ENCODE measurements around the gene GPC5. TPM values are rescaled to one million over a fixed set of nuclear protein-coding genes. Genes with fewer than 3 reads are reported as not detected.
"Not testable (repeated sequence)": the region's sequence is repeated elsewhere in the genome, so short reads cannot be mapped to it uniquely, and the experiment has no call there.

GPC5 gene
- total and polyA plus RNA-seq, 2 experiments from 2014 or later = 0.32 TPM; not detected in 1

GRCh38 chr13:92513672-92514071 is 1115.3 kb downstream of the GPC5 start:
- H3K9me3 ChIP-seq (ENCODE audit: low read depth) = no peaks in the 10 kb centered on the region
- H3K27me3 ChIP-seq (replicated peaks; ENCODE audit: insufficient read depth) = no peaks in the 10 kb centered on the region
- no peak overlapping the region for H3K4me2 ChIP-seq (ENCODE audit: unreplicated experiment)
- H3K4me1 ChIP-seq (ENCODE audit: insufficient read depth) = no peaks in the 10 kb centered on the region
- no peak overlapping the region for H3K27ac ChIP-seq
- H3K4me3 ChIP-seq = no peak overlapping the region
- H3K79me2 ChIP-seq (ENCODE audit: insufficient read depth) = no peaks in the 10 kb centered on the region
- DNase-seq = no peak
- no peaks in the 10 kb centered on the region for H3F3A ChIP-seq (ENCODE audit: insufficient read depth)
- in situ Hi-C loops (cut with MboI) = no loop called here
- 0% methylated on average over 1 of the region's 1 CpG for WGBS, 2 experiments (ENCODE audit: low coverage in 1 of 2, low lambda C conversion rate in 2 of 2, missing lambda C conversion rate in 2 of 2)
- H3K36me3 ChIP-seq (ENCODE audit: low read depth) = no peaks in the 10 kb centered on the region
- H3K9me2 ChIP-seq (ENCODE audit: insufficient read depth) = no peaks in the 10 kb centered on the region
- no peak overlapping the region for H2AFZ ChIP-seq
- H4K20me1 ChIP-seq (ENCODE audit: insufficient read depth) = no peaks in the 10 kb centered on the region
- TF ChIP-seq EZH2 (IDR thresholded peaks at IDR 0.05; ENCODE audit: insufficient read depth, poor library complexity, severe bottlenecking) (no peak), EZH2phosphoT487 (IDR thresholded peaks at IDR 0.05; ENCODE audit: insufficient read depth, low read depth) (no peak)
- H3K9ac ChIP-seq = no peak overlapping the region

GRCh38 chr13:92514420-92515125 is 1116.2 kb downstream of the GPC5 start:
- H3F3A ChIP-seq (ENCODE audit: insufficient read depth) = no peaks in the 10 kb centered on the region
- H3K4me3 ChIP-seq = no peak overlapping the region
- H2AFZ ChIP-seq = no peak overlapping the region
- DNase-seq = no peak
- no peaks in the 10 kb centered on the region for H3K9me3 ChIP-seq (ENCODE audit: low read depth)
- no peak overlapping the region for H3K27ac ChIP-seq
- 26 to 27% methylated on average over 8 of the region's 8 CpGs for WGBS, 2 experiments (ENCODE audit: low coverage in 1 of 2, low lambda C conversion rate in 2 of 2, missing lambda C conversion rate in 2 of 2)
- in situ Hi-C loops (cut with MboI) = no loop called here
- H3K79me2 ChIP-seq (ENCODE audit: insufficient read depth) = no peaks in the 10 kb centered on the region
- H3K27me3 ChIP-seq (replicated peaks; ENCODE audit: insufficient read depth) = no peaks in the 10 kb centered on the region
- no peak overlapping the region for H3K9ac ChIP-seq
- no peaks in the 10 kb centered on the region for H3K9me2 ChIP-seq (ENCODE audit: insufficient read depth)
- no peaks in the 10 kb centered on the region for H3K4me1 ChIP-seq (ENCODE audit: insufficient read depth)
- no peaks in the 10 kb centered on the region for H3K36me3 ChIP-seq (ENCODE audit: low read depth)
- no peaks in the 10 kb centered on the region for H4K20me1 ChIP-seq (ENCODE audit: insufficient read depth)
- TF ChIP-seq EZH2 (IDR thresholded peaks at IDR 0.05; ENCODE audit: insufficient read depth, poor library complexity, severe bottlenecking) (no peak), EZH2phosphoT487 (IDR thresholded peaks at IDR 0.05; ENCODE audit: insufficient read depth, low read depth) (no peak)
- H3K4me2 ChIP-seq (ENCODE audit: unreplicated experiment) = no peak overlapping the region

- H3K79me2 ChIP-seq (ENCODE audit: insufficient read depth); H3K4me3 ChIP-seq; H3K9ac ChIP-seq; H3K9me2 ChIP-seq (ENCODE audit: insufficient read depth); DNase-seq; H3K4me2 ChIP-seq (ENCODE audit: unreplicated experiment); H3K27me3 ChIP-seq (replicated peaks; ENCODE audit: insufficient read depth); H3K9me3 ChIP-seq (ENCODE audit: low read depth); H3K4me1 ChIP-seq (ENCODE audit: insufficient read depth); in situ Hi-C loops (cut with MboI); H4K20me1 ChIP-seq (ENCODE audit: insufficient read depth); H2AFZ ChIP-seq; H3K36me3 ChIP-seq (ENCODE audit: low read depth); H3K27ac ChIP-seq; H3F3A ChIP-seq (ENCODE audit: insufficient read depth): not testable (repeated sequence)
- 25 to 39% methylated on average over 6 of the region's 6 CpGs for WGBS, 2 experiments (ENCODE audit: low coverage in 1 of 2, low lambda C conversion rate in 2 of 2, missing lambda C conversion rate in 2 of 2)
These were observed 1118.5 kb downstream of the GPC5 start for GRCh38 chr13:92516878-92517277.

GRCh38 chr13:92518622-92519021 is 1120.2 kb downstream of the GPC5 start:
- H3K4me3 ChIP-seq; H3K36me3 ChIP-seq (ENCODE audit: low read depth); H3K79me2 ChIP-seq (ENCODE audit: insufficient read depth); H3K9me3 ChIP-seq (ENCODE audit: low read depth); H3K4me2 ChIP-seq (ENCODE audit: unreplicated experiment); H3K27me3 ChIP-seq (replicated peaks; ENCODE audit: insufficient read depth); H3K4me1 ChIP-seq (ENCODE audit: insufficient read depth); H3K27ac ChIP-seq; H3F3A ChIP-seq (ENCODE audit: insufficient read depth); H2AFZ ChIP-seq; DNase-seq; H3K9ac ChIP-seq; H3K9me2 ChIP-seq (ENCODE audit: insufficient read depth); H4K20me1 ChIP-seq (ENCODE audit: insufficient read depth); in situ Hi-C loops (cut with MboI): not testable (repeated sequence)
- 4 to 9% methylated on average over 2 of the region's 2 CpGs for WGBS, 2 experiments (ENCODE audit: low coverage in 1 of 2, low lambda C conversion rate in 2 of 2, missing lambda C conversion rate in 2 of 2)

GRCh38 chr13:92530364-92530763 is 1131.9 kb downstream of the GPC5 start:
- H3K4me3 ChIP-seq = no peak overlapping the region
- H3K36me3 ChIP-seq (ENCODE audit: low read depth) = no peaks in the 10 kb centered on the region
- no peaks in the 10 kb centered on the region for H3K4me1 ChIP-seq (ENCODE audit: insufficient read depth)
- H3K9me3 ChIP-seq (ENCODE audit: low read depth) = no peaks in the 10 kb centered on the region
- no peaks in the 10 kb centered on the region for H3K79me2 ChIP-seq (ENCODE audit: insufficient read depth)
- no peak overlapping the region for H2AFZ ChIP-seq
- TF ChIP-seq EZH2 (IDR thresholded peaks at IDR 0.05; ENCODE audit: insufficient read depth, poor library complexity, severe bottlenecking) (no peak), EZH2phosphoT487 (IDR thresholded peaks at IDR 0.05; ENCODE audit: insufficient read depth, low read depth) (no peak)
- H3K4me2 ChIP-seq (ENCODE audit: unreplicated experiment) = no peak overlapping the region
- no peaks in the 10 kb centered on the region for H3K9me2 ChIP-seq (ENCODE audit: insufficient read depth)
- WGBS, 2 experiments (ENCODE audit: low coverage in 1 of 2, low lambda C conversion rate in 2 of 2, missing lambda C conversion rate in 2 of 2) = 6 to 16% methylated on average over 3 of the region's 3 CpGs
- no peaks in the 10 kb centered on the region for H3K27me3 ChIP-seq (replicated peaks; ENCODE audit: insufficient read depth)
- H3K27ac ChIP-seq = no peak overlapping the region
- DNase-seq = no peak
- in situ Hi-C loops (cut with MboI) = no loop called here
- H4K20me1 ChIP-seq (ENCODE audit: insufficient read depth) = no peaks in the 10 kb centered on the region
- no peaks in the 10 kb centered on the region for H3F3A ChIP-seq (ENCODE audit: insufficient read depth)
- H3K9ac ChIP-seq = no peak overlapping the region

Data from GM23248 (cell line).